Tibial artery (tissue), 4 donors: ENCODE data around the gene PPP2R1B.
"Not testable (repeated sequence)": the region's sequence is repeated elsewhere in the genome, so short reads cannot be mapped to it uniquely, and the experiment has no call there.

ENCODE experiments used
- DNase-seq, 2 donors: peaks; one replicate each; pipeline ENCODE4 v3.0.0-alpha.2; 2019
- H3K27ac ChIP-seq, 2 donors: fragments of 200-600 bp; sonication (generic) in 1 of 2; 1 replicate in 1 of 2; 2 replicates in 1 of 2; pipeline ENCODE4 v1.5.1; 2018 to 2019; ENCODE audit warnings: mild to moderate bottlenecking in 1 of 2
- H3K27me3 ChIP-seq, 2 donors: fragments of 200-600 bp; sonication (generic) in 1 of 2; one replicate each; pipeline versions ENCODE4 v1.5.1 to v1.6.0; 2016 to 2019
- H3K36me3 ChIP-seq, 3 donors: fragments of 200-600 bp; sonication (generic) in 2 of 3; one replicate each; pipeline ENCODE4 v1.5.1; 2016 to 2019; ENCODE audit warnings: mild to moderate bottlenecking in 2 of 3
- H3K4me1 ChIP-seq, 4 donors: fragments of 200-600 bp; sonication (generic) in 2 of 4; 1 replicate in 3 of 4; 2 replicates in 1 of 4; pipeline ENCODE4 v1.5.1; 2016 to 2019
- H3K4me3 ChIP-seq, 2 donors: fragments of 200-600 bp; sonication (generic) in 1 of 2; 1 replicate in 1 of 2; 2 replicates in 1 of 2; pipeline ENCODE4 v1.5.1; 2018 to 2019; ENCODE audit warnings: mild to moderate bottlenecking in 2 of 2
- H3K9me3 ChIP-seq, 3 donors: fragments of 200-600 bp; sonication (generic) in 1 of 3; one replicate each; pipeline ENCODE4 v1.5.1; 2016 to 2019
- CTCF ChIP-seq, 2 experiments: fragments of 200-600 bp in 1 of 2; fragments of 450-650 bp in 1 of 2; IDR thresholded peaks; one replicate each; pipeline ENCODE4 v1.5.1; 2017 to 2019; ENCODE audit warnings: antibody characterized with exemption in 2 of 2, mild to moderate bottlenecking in 1 of 2, moderate library complexity in 1 of 2
- intact Hi-C: fragments of 100-400 bp; cut with DNase I; formaldehyde crosslinking; loops from one replicate; pipeline ENCODE4 v1.15.0; 2023; ENCODE audit warnings: low total_unique reads

Gene PPP2R1B

GRCh38 chr11:111722501-111722900 lies 43.7 kb downstream of the PPP2R1B start:
- peaks cover 65 to 82% (median 78%) of the 10 kb centered on the region in 3 donors for H3K36me3 ChIP-seq
- DNase-seq: no peak
- H3K4me3 ChIP-seq: no peak overlapping the region
- H3K27me3 ChIP-seq: no peaks in the 10 kb centered on the region
- no peak overlapping the region for H3K27ac ChIP-seq
- intact Hi-C loops: no loop called here
- no peaks in the 10 kb centered on the region for H3K9me3 ChIP-seq
- peaks cover 0 to 17% (median 8%) of the 10 kb centered on the region in 4 donors for H3K4me1 ChIP-seq
- TF ChIP-seq CTCF (IDR thresholded peaks at IDR 0.05): no peak

- Histone ChIP-seq H3K4me1 (peaks cover 0 to 18% (median 8%) of the 10 kb centered on the region in 4 donors), H3K9me3 (no peaks in the 10 kb centered on the region), H3K36me3 (peaks cover 62 to 73% (median 63%) of the 10 kb centered on the region in 3 donors), H3K4me3 (no peak overlapping the region), H3K27ac (no peak overlapping the region), H3K27me3 (no peaks in the 10 kb centered on the region)
- no peak for TF ChIP-seq CTCF (IDR thresholded peaks at IDR 0.05)
- DNase-seq: no peak
- intact Hi-C loops: no loop called here
These were observed 45.2 kb downstream of the PPP2R1B start for GRCh38 chr11:111720801-111721494.

GRCh38 chr11:111719379-111719778 lies 46.8 kb downstream of the PPP2R1B start:
- no peak overlapping the region for H3K27ac ChIP-seq
- H3K36me3 ChIP-seq: peaks cover 48 to 65% (median 49%) of the 10 kb centered on the region in 3 donors
- intact Hi-C loops: no loop called here

GRCh38 chr11:111718859-111719258 lies 47.3 kb downstream of the PPP2R1B start:
- peaks cover 43 to 65% (median 44%) of the 10 kb centered on the region in 3 donors for H3K36me3 ChIP-seq
- no peaks in the 10 kb centered on the region for H3K27me3 ChIP-seq
- intact Hi-C loops: no loop called here
- peak overlapping the region; percentile 45 to 66 for H3K27ac ChIP-seq
- peaks cover 0 to 18% (median 8%) of the 10 kb centered on the region in 4 donors for H3K4me1 ChIP-seq
- H3K9me3 ChIP-seq: no peaks in the 10 kb centered on the region
- no peak overlapping the region for H3K4me3 ChIP-seq
- no peak for TF ChIP-seq CTCF (IDR thresholded peaks at IDR 0.05)
- no peak for DNase-seq

More at GRCh38 chr11:111719379-111719778, 46.8 kb downstream of the PPP2R1B start:
- Histone ChIP-seq H3K4me3 (no peak overlapping the region), H3K9me3 (no peaks in the 10 kb centered on the region), H3K4me1 (peaks cover 0 to 18% (median 8%) of the 10 kb centered on the region in 4 donors), H3K27me3 (no peaks in the 10 kb centered on the region)
- TF ChIP-seq CTCF (IDR thresholded peaks at IDR 0.05): no peak
- DNase-seq: no peak

GRCh38 chr11:111718436-111718835 lies 47.8 kb downstream of the PPP2R1B start:
- Histone ChIP-seq H3K27me3 (no peaks in the 10 kb centered on the region), H3K4me3 (no peak overlapping the region), H3K9me3 (no peaks in the 10 kb centered on the region), H3K36me3 (peaks cover 39 to 65% (median 43%) of the 10 kb centered on the region in 3 donors), H3K4me1 (peaks cover 0 to 18% (median 8%) of the 10 kb centered on the region in 4 donors), H3K27ac (peak overlapping the region; percentile 45 to 66)
- intact Hi-C loops: no loop called here
- TF ChIP-seq CTCF (IDR thresholded peaks at IDR 0.05): no peak
- DNase-seq: no peak

- H3K4me3 ChIP-seq, intact Hi-C loops, H3K27me3 ChIP-seq, H3K9me3 ChIP-seq, DNase-seq: not testable (repeated sequence)
- Histone ChIP-seq H3K4me1 (peaks cover 0 to 18% (median 8%) of the 10 kb centered on the region in 4 donors), H3K36me3 (peaks cover 32 to 65% (median 43%) of the 10 kb centered on the region in 3 donors), H3K27ac (peak overlapping the region; percentile 45 to 66)
These were observed 48.5 kb downstream of the PPP2R1B start for GRCh38 chr11:111717660-111718059.
